Stimulated activated naive CD8-positive, alpha-beta T cell treated with anti-CD3 and anti-CD28 coated beads, Interleukin-15, Interleukin-2, amounts not matched to agents 100 U/mL and 50 U/mL, for 24 hours (primary cell): ENCODE data around the gene CTCFL.

Source experiments
- ATAC-seq: fragments of 150-1000 bp; cut with Tn5 transposase; one replicate; pipeline ENCODE4 v1.10.0; 2021
- DNase-seq: peaks from one replicate; pipeline ENCODE4 v3.0.0; 2021

Gene CTCFL

GRCh38 chr20:57467742-57468141 is 57.2 kb downstream of the CTCFL start:
- DNase-seq: no peak
- no peak for ATAC-seq

GRCh38 chr20:57465943-57466342 is 59.0 kb downstream of the CTCFL start:
- ATAC-seq: no peak

GRCh38 chr20:57465486-57465885 is 59.5 kb downstream of the CTCFL start:
- ATAC-seq (no peak), DNase-seq (no peak)

More at GRCh38 chr20:57465943-57466342, 59.0 kb downstream of the CTCFL start:
- no peak for DNase-seq

GRCh38 chr20:57464642-57465211 is 60.2 kb downstream of the CTCFL start:
- DNase-seq (no peak), ATAC-seq (no peak)

GRCh38 chr20:57462781-57463180 is 62.2 kb downstream of the CTCFL start:
- ATAC-seq (no peak), DNase-seq (no peak)

- no peak for ATAC-seq
- no peak for DNase-seq
Measured at GRCh38 chr20:57461726-57462125, 63.2 kb downstream of the CTCFL start.

- ATAC-seq (no peak), DNase-seq (no peak)
Measured at GRCh38 chr20:57460781-57461465, 64.0 kb downstream of the CTCFL start.

GRCh38 chr20:57459897-57460296 is 65.0 kb downstream of the CTCFL start:
- ATAC-seq (no peak), DNase-seq (no peak)

GRCh38 chr20:57459278-57459677 is 65.7 kb downstream of the CTCFL start:
- ATAC-seq (no peak), DNase-seq (no peak)

GRCh38 chr20:57458400-57459160 is 66.4 kb downstream of the CTCFL start:
- DNase-seq (no peak), ATAC-seq (no peak)

- ATAC-seq: no peak
- DNase-seq: no peak
Measured at GRCh38 chr20:57457243-57458095, 67.5 kb downstream of the CTCFL start.

- ATAC-seq: no peak
Measured at GRCh38 chr20:57456116-57456515, 68.8 kb downstream of the CTCFL start.

GRCh38 chr20:57455386-57455785 is 69.6 kb downstream of the CTCFL start:
- DNase-seq (no peak), ATAC-seq (no peak)

More at GRCh38 chr20:57456116-57456515, 68.8 kb downstream of the CTCFL start:
- DNase-seq: no peak

GRCh38 chr20:57451795-57452661 is 72.9 kb downstream of the CTCFL start:
- no peak for DNase-seq
- peak; percentile 33 for ATAC-seq

- ATAC-seq: no peak
- DNase-seq: no peak
Measured at GRCh38 chr20:57451431-57451794, 73.5 kb downstream of the CTCFL start.

- DNase-seq (no peak), ATAC-seq (no peak)
Measured at GRCh38 chr20:57450931-57451330, 74.0 kb downstream of the CTCFL start.

- DNase-seq (peak; percentile 20), ATAC-seq (no peak)
Measured at GRCh38 chr20:57450419-57450818, 74.5 kb downstream of the CTCFL start.

- no peak for ATAC-seq
- no peak for DNase-seq
Measured at GRCh38 chr20:57449398-57450354, 75.3 kb downstream of the CTCFL start.

GRCh38 chr20:57448764-57449354 is 76.1 kb downstream of the CTCFL start:
- DNase-seq (no peak), ATAC-seq (no peak)
